GM12874 (cell line): ENCODE results near the gene PPP1R12B.

Experiments
- CTCF ChIP-seq: IDR thresholded peaks from 2 replicates; pipeline ENCODE4 v1.5.1; 2011; ENCODE audit warnings: low read depth, mild to moderate bottlenecking, control low read depth, low read length, moderate library complexity; ENCODE audit not compliant: insufficient read depth

The PPP1R12B gene

DNA sequence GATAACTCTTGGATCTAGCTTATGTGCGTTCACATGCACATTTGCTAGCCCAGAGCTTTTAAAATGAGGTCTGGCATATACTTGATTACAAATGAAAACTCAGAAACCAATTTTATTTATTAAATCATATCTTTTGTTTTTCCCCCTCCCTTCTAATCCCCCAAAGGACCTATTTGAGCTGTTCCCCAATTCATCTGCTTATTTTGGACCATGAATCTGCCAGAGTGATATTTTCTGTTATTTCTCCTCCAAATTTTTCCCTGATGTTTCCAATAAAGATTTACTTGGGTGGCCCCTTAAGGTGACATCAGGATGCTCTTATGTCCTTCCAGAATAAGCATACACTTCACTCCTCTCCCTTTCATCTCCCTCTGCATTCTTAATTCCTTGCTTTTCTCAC lies 238.4 kb downstream of the PPP1R12B start:
- TF ChIP-seq CTCF = no peak

DNA sequence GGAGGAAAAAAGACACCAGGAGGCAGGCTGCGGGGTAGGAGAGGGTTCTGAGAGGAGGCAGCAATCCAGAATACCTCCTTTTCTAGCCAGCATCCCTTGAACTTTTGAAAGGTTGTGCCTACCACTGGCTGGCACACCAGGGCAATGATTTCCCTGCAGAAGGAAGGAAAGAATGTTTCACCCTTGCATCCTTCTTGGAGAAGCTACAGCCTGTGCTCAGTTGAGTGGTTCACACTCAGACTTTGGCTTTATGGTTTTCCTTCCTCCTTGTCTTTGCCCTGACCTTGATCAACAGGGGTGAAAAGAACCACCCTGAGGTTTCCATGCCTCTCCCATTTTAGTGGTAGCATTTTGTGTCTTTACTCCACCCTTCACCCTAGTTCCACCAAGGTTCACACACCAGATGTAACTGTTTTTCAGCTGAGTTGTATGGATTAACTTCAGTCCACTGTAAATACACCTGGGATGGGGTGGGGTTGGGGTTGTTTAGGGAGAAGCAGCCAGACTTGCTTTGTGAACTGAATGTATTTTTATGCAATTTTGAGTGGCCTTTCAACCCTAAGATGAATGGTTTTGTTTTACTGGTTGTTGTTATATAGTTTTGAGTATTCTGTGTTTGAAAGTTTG lies 239.5 kb downstream of the PPP1R12B start:
- TF ChIP-seq CTCF = no peak

DNA sequence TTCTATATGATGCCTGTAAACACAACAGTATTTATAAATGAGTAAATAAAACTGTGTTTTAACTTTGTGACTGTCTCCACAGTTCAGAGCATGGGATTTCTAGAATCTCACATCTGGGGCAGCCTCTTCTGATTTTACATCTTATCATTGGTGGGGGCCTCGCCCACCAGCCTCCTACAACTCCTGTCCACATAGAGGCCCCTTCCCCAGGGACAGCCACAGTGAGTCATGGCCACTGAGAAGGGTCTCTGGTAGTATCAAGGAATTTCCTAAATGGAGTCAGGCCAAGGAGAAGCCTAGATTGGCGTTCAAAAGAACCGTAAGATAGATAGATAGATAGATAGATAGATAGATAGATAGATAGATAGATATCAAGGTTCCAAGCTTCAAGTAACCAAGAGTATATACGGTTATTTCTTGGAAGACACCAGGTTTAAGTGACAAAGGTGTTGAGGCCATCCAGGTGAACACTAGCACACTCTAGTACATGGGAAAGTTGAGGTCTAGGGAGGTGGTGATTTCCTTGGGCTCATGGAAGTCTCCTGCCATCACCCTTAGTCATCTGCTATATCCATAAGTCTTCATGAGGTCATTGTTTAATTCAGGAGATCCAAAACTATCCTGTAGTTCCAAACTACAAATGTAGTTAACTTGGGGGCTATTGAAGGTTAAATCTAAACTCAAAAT lies 240.1 kb downstream of the PPP1R12B start:
- no peak for TF ChIP-seq CTCF

DNA sequence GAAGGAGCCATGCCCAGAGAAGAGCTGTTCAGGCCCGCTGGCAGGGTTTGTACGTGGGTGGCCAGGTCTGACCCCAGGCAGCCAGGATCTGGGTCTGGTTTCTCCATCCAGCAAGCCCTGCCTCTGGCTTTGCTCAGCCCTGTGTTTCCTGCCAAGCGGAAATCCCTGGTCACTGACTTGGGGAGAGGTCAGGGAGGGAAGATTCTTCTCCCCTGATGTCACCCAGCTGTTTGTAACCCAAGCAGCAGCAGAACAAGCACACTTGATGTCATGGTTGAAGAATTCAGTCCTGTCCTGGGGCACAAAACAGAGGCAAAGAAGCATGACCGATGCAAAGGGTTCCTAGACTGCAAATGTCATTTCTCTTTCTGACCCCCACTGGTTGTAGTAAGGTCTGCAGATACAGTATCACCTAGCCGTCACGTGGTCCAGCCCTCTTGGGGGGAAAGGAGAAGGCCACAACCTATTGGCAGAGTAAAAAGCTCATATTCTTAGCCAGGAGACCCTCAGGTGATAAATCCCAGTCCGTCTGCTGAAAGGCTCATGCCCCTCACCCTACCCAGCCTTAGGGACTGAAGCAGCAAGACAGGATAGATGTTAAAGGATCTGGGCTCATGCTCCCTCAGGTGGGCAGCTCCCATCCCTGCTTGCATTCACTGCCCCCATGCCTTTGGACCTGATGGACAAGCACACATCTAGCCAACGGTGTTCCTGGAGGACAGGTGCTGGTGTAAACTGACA lies 240.9 kb downstream of the PPP1R12B start:
- TF ChIP-seq CTCF = 0 out of 2 replicates have a peak, but pooled peaks have one; percentile 1

- no peak for TF ChIP-seq CTCF
These were observed 241.6 kb downstream of the PPP1R12B start for GRCh38 chr1:202590126-202590525.

DNA sequence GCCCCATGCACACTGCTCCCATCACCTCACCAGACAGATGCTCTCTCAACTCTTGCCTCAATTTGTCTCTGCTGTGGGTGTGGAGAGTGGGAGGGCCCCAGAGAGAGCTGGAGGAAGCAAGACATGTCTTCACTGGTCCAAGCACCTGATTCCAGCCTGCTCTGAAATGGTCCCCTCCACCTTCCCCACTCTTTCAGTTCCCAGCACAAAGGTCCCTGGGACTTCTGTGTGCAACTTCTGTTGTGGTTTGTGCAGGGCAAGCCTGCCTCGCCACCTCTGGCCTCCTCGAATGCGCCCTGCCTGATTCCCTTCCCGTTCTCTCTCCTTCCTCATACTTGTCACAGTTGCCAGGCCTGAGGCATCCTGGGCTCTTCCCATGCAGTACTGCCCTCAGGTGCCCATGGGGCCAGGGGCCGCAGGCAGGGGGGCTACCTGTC lies 242.5 kb downstream of the PPP1R12B start:
- no peak for TF ChIP-seq CTCF

- TF ChIP-seq CTCF = no peak
These were observed 243.0 kb downstream of the PPP1R12B start for GRCh38 chr1:202591515-202591914.
